GM20000 (cell line): ENCODE results near the gene TAS2R39.

Experiments
- DNase-seq: peaks from one replicate; pipeline ENCODE4 v3.0.0; 2012; ENCODE audit warnings: low spot score
- CTCF ChIP-seq: IDR thresholded peaks from 2 replicates; pipeline ENCODE4 v1.5.1; 2012; ENCODE audit warnings: mild to moderate bottlenecking, control low read depth; ENCODE audit errors: extremely low read depth, missing control alignments

The TAS2R39 gene

DNA sequence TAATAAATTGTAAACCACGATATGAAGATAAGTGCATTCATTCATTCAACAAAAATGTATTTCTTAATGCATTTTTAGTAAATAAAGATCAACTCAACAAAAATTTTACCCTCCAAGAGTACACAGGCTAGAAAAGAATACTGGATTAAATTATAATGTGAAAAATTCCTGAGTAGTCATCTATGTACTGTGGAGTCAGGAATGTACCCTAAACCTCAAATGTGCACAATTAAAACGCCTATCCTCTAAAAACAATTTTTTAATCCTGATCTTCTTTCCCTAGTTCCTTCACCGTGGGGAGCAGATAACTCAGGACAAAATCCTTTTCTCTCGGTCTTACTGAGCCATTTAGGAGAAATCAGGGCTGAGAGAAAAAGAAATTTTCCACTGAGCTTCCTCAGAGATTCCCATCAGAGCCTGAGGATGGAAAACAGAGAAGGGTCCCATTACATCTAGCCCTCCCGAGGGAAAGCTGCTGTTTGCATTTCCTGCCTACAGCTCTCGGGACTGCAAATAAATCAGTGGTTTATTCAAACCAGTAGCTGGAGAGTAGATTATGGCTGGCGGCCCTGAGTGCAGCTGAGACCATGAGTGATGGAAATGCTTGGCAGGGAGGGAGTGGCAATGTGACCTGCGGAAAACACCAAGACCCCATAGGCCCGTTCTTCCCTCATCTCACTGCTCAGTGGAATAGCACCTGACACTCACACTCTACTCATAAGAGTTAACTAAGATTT lies 46.0 kb downstream of the TAS2R39 start:
- TF ChIP-seq CTCF: no peak
- no peak for DNase-seq

DNA sequence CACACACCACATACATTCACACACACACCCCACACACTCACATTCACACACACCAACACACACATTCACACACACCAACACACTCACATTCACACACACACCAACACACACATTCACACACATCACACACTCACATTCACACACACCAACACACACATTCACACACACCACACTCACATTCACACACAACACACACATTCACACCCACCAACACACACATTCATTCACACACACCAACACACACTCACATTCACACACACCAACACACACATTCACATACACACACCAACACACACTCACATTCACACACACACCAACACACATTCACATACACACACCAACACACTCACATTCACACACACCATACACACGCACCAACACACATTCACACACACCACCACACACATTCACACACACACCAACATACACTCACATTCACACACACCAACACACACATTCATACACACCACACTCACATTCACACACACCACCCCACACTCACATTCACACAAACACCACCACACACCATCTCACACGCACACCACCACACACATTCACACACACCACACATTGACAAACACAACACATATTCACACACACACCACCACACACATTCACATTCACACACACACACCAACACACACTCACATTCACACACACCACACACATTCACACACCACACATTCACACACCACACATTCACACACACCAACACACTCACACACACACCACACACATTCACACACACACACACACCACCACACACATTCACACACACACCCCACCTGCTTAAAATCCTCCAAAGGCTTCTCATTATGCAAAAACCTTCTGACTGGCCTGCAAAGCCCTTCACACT lies 47.6 kb downstream of the TAS2R39 start:
- no peak for DNase-seq
- TF ChIP-seq CTCF: no peak
